ENCODE results near the gene SH2D2A. TPM values are rescaled to one million over a fixed set of nuclear protein-coding genes. Genes with fewer than 3 reads are reported as not detected.

The SH2D2A gene
- total RNA-seq, 4 donors from 2014 or later, result 0.78 to 7.2 (median 2.9) TPM; not detected in 1

DNA sequence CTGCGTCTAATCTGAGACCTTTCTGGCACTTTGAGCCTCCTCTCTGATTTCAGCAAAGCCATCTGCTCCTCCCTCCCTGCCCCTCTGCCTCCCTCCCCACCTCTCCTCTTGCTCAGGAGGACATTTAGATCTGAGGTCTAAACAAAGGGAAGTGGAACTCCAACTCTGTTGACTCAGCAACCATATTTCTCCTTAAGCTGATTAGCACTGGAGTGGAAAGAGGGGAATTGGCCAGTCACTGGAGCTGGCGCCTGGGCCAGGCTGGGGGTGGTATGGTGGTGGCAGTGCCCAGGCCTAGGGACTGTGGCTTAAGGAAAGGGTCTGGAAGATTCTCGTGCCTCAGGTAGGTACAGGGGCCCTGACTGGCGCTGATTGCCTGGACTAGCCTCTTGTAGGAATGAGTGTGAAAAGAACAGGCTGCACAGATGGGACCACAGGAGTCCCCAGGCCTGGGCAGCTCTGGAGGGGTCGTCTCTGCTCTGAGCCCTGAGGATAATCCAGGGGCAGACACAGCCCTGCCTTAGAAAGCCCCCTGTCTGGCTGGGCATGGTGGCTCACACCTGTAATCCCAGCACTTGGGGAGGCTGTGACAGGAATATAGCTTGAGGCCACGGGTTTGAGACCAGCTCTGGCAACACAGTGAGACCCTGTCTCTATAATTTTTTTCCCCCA is 11.9 kb downstream of the SH2D2A start:
- H3K27me3 ChIP-seq, result no peaks in the 10 kb centered on the region
- 63 to 64% methylated on average over 6 of the region's 6 CpGs for WGBS, 2 donors
- H3K4me1 ChIP-seq, result peaks cover 0 to 45% (median 1%) of the 10 kb centered on the region in 4 donors
- H3K27ac ChIP-seq, result peak overlapping the region in 1 of 4 donors; percentile 9
- DNase-seq (ENCODE audit: low spot score in 2 of 2), result no peak
- peaks cover 0 to 24% (median 6%) of the 10 kb centered on the region in 3 donors for H3K36me3 ChIP-seq
- TF ChIP-seq, protein P1, sequence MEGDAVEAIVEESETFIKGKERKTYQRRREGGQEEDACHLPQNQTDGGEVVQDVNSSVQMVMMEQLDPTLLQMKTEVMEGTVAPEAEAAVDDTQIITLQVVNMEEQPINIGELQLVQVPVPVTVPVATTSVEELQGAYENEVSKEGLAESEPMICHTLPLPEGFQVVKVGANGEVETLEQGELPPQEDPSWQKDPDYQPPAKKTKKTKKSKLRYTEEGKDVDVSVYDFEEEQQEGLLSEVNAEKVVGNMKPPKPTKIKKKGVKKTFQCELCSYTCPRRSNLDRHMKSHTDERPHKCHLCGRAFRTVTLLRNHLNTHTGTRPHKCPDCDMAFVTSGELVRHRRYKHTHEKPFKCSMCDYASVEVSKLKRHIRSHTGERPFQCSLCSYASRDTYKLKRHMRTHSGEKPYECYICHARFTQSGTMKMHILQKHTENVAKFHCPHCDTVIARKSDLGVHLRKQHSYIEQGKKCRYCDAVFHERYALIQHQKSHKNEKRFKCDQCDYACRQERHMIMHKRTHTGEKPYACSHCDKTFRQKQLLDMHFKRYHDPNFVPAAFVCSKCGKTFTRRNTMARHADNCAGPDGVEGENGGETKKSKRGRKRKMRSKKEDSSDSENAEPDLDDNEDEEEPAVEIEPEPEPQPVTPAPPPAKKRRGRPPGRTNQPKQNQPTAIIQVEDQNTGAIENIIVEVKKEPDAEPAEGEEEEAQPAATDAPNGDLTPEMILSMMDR (IDR thresholded peaks at IDR 0.05), result no peak
- TF ChIP-seq POLR2A (IDR thresholded peaks at IDR 0.05) (no peak), EP300 (IDR thresholded peaks at IDR 0.05) (no peak)
- no peak overlapping the region for H3K4me3 ChIP-seq
- H3K9me3 ChIP-seq, result no peaks in the 10 kb centered on the region

DNA sequence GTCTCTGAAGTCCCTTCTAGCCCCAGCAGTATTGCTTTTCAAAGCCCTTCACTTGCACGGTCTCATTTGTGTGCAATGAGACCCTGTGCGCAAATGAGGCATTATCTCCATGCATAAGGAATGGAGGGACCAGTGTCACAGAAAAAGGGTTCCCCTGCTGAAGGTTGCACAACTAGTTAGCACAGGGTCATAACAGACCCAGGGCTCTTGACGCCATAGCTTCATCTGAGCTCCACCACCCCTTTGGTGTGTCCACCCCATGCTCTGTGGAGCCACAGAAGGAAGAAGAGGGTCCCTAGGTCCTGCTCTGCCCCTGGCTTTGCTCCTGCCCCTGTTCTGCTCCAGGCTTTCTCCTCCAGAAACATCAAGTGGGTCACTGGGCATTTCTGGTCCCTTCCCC is 12.6 kb downstream of the SH2D2A start:
- WGBS, 2 donors, result 63 to 67% methylated on average over 3 of the region's 3 CpGs
- DNase-seq (ENCODE audit: low spot score in 2 of 2), result no peak

DNA sequence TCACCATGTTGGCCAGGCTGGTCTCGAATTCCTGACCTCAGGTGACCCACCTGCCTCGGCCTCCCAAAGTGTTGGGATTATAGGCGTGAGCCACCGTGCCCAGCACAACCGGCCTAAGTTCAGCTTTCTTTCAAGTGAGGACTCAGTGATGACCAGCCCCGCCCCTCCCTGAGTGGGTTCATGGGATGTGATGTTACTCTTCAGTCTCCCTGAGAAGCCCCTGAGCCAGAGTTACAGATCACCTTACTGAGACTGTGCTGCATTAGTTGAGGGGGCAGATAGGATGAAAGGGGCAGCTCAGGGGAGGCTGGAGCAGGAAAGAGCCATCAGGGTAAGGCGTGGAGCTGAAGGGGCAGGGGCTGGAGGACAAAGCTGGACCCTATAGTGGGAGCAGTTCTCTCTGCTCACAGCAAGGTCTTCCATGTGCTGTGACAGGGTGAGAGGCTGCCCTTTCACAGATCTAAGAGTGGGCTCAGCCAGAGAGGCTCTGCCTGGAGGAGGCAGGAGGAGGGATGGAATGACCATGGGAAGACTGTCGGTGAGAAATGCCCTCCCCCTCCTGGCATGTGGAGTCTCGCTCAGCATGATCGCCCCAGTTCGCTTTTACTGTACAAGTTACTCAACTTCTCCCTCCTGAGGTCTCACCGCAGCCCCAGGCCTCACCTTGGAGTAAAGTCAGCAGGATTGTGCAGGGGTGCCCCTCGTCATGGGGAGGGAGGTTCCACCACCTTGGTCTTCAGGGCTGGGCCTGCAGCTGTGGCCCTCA is 13.4 kb downstream of the SH2D2A start:
- Histone ChIP-seq H3K4me1 (peaks cover 0 to 45% (median 1%) of the 10 kb centered on the region in 4 donors), H3K27me3 (no peaks in the 10 kb centered on the region), H3K4me3 (no peak overlapping the region), H3K27ac (no peak overlapping the region), H3K36me3 (peaks cover 0 to 36% (median 11%) of the 10 kb centered on the region in 3 donors), H3K9me3 (no peaks in the 10 kb centered on the region)
- WGBS, 2 donors, result 83 to 84% methylated on average over 13 of the region's 13 CpGs
- DNase-seq (ENCODE audit: low spot score in 2 of 2), result no peak
- TF ChIP-seq EP300 (IDR thresholded peaks at IDR 0.05) (no peak), POLR2A (IDR thresholded peaks at IDR 0.05) (no peak)
- TF ChIP-seq, protein P1 (IDR thresholded peaks at IDR 0.05), result no peak

More for the DNA sequence above, 12.6 kb downstream of the SH2D2A start:
- H3K36me3 ChIP-seq, result peaks cover 0 to 29% (median 6%) of the 10 kb centered on the region in 3 donors
- peaks cover 0 to 45% (median 1%) of the 10 kb centered on the region in 4 donors for H3K4me1 ChIP-seq
- H3K9me3 ChIP-seq, result no peaks in the 10 kb centered on the region
- H3K27me3 ChIP-seq, result no peaks in the 10 kb centered on the region
- no peak overlapping the region for H3K27ac ChIP-seq
- no peak overlapping the region for H3K4me3 ChIP-seq
- TF ChIP-seq EP300 (IDR thresholded peaks at IDR 0.05), result no peak
- TF ChIP-seq POLR2A (IDR thresholded peaks at IDR 0.05), result no peak
- TF ChIP-seq, protein P1 (IDR thresholded peaks at IDR 0.05), result no peak

DNA sequence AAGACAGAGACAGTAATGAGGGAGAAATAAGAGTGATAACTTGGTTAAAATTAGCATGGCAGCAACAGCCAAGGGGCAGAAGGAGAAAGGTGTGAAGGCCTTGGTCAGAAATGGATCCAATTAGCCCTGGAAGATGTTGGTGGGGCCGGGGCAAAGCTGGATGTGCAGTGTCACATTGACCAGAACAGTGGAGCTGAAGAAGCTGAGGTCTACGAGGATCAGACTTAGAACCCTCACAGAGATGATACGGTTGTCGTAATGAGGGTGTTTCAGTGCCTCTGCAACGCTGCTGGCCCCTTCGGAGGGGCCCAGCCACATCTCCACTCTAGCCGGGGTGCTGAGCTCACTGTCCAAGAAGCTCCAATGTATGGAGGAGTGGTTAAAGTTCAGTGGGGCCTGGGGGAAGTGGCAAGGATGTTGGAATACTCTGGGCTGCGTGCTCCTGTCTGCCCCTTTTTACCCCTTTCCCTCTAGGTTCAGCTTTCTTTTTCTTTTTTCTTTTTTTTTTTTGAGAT is 14.2 kb downstream of the SH2D2A start:
- Histone ChIP-seq H3K4me3 (no peak overlapping the region), H3K27me3 (no peaks in the 10 kb centered on the region), H3K27ac (no peak overlapping the region), H3K9me3 (no peaks in the 10 kb centered on the region), H3K36me3 (peaks cover 0 to 44% (median 17%) of the 10 kb centered on the region in 3 donors), H3K4me1 (peaks cover 0 to 45% (median 1%) of the 10 kb centered on the region in 4 donors)
- TF ChIP-seq, protein P1 (IDR thresholded peaks at IDR 0.05), result no peak
- TF ChIP-seq POLR2A (IDR thresholded peaks at IDR 0.05) (no peak), EP300 (IDR thresholded peaks at IDR 0.05) (no peak)
- no peak for DNase-seq (ENCODE audit: low spot score in 2 of 2)
- 82 to 91% methylated on average over 8 of the region's 8 CpGs for WGBS, 2 donors

Measured in tibial nerve (tissue), 4 donors.